ENCODE measurements around the gene LCN1. TPM values are rescaled to one million over a fixed set of nuclear protein-coding genes. Genes with fewer than 3 reads are reported as not detected.

Gene LCN1
- total RNA-seq, result not detected

DNA sequence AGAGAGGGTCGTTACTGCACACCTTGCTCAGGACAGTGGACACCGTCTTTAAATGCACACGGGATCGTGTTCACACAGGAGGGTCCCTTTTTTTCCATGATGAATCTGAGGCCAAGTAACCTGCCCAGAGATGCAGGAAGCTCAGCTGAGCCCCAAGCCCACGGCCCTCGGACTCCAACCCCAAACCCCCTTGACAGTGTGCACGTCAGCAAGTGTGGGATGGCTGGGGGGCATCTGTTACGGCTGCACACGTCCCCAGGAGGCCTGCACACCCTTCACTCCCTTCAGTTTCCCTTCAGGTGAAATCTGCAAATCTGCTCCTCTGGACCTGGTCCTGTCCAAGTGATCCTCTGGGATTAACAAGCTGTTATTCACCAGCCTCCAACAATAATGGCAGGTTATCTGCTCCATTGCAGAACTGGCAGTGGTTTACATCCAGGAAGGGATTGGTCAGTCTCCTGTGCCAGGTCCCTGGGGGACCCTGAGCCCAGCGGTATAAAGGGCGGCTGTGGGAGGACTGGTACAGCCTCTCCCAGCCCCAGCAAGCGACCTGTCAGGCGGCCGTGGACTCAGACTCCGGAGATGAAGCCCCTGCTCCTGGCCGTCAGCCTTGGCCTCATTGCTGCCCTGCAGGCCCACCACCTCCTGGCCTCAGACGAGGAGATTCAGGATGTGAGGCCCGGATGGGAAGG is at the start of gene LCN1:
Gene LCN1, plus strand, starts transcription at position 525 of the 692 bp plus-strand sequence. Its CDS starts 58 bp downstream, at position 583.
- DNase-seq (ENCODE audit: low spot score), result no peak

DNA sequence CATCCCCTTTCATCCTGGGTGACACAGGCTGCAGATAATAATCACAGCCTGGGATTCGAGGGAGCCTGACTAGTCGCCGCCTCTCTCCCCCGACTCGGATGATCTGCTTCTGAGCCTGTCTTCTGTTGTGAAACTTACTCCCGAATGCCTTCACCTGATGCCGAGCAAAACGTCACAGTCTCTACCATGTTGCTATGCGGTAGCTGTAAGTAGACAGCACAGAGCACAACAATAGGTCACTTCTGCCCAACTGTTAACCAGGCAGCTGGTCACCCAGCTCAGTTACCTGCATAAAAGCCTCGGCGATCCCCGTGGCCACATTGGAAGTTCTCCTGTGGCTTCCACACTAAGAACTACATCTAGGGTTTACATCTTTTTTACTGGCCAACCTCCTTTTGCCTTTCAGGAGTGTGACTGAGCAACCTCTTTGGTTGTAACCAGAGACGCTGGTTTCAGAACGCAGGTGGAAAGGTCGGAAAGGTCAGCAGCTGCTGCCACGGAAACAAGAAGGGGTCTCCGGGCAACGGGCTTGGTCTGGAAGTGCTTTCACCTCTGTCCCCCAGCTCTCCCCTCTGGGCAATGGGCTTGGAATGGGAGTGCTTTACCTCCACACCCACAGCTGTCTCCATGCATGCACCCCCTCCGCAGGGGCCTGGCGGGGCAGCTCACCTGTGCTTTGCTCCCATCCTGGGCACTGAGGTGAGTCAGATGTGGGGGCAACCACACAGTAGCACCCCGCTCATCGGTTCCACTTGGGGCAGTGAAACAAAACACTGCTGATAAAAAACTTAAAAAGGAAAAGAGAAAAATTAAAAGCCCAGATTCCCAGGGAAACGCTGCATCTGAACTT is 49.2 kb upstream of the LCN1 start:
- no peak for DNase-seq (ENCODE audit: low spot score)

DNA sequence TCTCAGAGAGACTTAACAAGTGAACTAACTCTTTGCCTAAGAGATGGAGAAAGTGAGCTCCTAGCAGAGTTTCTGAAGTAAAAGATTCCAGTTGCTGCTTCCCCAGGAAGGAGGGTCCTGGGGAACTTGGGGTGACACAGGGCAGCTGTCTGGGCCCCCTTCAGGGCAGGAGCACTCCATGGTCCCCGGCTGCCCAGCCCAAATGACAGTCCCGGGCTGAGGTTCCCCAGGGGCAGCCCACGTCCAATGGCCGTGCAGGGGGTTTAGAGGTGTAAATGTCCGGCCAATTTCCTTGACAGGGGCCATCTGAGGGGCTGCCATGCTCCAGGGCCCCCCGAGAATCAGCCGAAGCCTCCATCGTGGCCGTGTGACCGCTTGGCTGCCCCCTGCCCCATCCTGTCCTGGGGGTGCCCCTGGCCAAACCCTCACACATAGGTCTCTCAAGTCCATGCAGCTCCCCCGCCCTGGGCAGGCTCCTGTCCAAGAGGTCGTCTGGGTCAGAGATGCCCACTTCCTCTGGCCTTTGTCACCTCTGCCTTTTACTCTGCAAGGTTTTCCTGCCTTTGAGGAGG is 47.2 kb upstream of the LCN1 start:
- DNase-seq (ENCODE audit: low spot score), result no peak

DNA sequence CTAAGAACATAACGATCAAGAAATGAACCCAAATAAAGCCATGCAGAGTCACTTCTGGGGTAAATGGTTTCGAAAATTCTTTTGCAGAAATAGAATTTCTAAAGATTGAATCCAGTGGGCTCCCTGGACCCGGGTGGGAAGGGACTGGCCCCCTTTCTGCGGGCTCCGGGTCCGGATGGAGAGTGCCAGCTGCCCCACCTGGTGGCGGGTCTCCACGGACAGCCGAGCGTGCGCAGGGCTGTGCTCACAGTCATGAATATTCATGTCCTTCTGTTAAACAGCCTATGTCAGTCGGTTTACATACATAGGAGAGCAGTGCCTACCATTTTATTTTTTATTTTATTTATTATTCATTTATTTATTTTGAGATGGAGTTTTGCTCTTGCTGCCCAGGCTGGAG is 46.3 kb upstream of the LCN1 start:
- no peak for DNase-seq (ENCODE audit: low spot score)

DNA sequence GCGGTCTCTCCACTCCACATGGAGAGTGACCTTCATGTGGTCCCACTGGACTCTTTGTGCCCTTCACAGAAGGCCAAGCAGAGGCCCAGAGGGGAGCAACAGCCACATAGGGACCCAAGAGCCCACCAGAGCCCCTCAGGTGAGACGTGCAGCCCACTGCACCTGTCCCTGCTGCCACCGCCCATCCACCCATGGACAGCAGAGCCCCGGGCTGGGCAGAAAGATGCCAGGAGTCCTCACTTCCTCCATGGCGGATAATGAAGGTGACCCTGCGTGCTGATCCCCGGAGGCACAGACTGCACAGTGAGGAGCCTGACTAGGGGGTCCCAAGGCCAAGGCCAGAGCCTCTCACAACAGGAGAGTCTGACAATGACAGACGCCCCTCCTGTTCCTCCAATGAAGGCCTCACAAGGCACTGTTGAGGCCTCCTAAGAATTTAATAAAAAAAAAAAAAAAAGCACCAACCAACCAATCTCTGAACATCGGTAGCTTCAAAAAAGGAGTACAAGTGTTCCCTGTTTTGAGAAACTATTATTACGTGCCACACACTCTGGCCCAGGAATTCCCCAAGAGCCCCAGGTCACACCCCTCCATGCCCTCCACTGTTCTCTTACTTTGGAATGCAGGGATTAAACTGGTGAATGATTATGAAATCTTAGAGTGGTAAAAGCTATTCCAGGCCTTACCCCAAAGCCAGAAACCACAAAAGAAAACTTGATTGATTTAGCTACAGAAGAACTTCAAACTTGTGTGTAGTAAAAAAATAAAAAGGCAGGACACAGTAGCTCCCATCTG is 44.5 kb upstream of the LCN1 start:
- DNase-seq (ENCODE audit: low spot score), result no peak

DNA sequence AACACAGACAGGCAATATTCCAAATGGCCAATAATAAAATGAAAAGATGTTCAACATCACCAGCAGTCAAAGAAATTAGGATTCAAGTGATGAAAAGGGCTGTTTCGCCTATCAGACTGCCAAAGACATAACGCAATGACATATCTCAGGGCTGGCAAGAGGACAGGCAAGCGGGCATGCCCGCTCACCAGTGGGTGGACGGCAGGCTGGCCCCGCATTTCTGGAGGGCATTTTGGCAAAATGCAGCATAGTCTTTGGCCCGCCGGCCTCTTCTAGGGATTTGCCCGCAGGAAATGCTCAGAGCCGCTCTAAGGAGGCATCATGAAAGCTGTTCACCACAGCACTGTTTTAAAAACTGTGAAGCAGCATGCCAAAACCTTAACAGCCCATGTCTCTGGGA is 43.0 kb upstream of the LCN1 start:
- no peak for DNase-seq (ENCODE audit: low spot score)

DNA sequence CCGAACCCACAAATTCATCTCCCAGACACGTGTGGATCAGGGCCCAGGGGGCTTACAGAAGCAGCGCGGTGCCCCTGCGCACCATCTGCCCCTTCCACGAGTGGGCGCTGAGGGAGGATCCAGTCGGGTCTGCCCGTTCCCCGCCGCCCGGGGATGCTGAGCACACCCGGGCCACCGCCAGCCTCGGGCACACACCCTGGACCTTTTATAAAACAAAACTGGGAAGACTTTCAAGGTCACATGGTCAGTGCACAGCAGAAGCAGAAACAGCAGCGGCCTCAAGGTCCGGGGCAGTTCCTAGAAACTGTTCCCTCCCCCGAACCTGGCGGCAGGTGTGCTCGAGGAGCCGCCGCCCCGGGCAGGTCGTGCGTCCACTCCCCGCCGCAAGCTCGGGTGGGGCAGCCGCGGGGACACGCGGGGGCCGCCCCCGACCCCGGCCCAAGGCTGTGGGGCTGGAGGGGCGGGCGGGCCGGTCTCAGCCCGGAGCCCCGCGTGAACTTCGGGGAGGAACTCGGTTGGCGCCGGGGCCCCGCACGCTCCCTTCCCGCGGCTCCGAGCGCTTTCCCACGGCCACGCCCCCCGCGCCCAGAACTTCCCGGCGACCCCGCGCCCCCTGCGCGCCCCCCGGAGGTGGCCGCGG is 42.3 kb upstream of the LCN1 start:
- DNase-seq (ENCODE audit: low spot score), result peak; percentile 47

DNA sequence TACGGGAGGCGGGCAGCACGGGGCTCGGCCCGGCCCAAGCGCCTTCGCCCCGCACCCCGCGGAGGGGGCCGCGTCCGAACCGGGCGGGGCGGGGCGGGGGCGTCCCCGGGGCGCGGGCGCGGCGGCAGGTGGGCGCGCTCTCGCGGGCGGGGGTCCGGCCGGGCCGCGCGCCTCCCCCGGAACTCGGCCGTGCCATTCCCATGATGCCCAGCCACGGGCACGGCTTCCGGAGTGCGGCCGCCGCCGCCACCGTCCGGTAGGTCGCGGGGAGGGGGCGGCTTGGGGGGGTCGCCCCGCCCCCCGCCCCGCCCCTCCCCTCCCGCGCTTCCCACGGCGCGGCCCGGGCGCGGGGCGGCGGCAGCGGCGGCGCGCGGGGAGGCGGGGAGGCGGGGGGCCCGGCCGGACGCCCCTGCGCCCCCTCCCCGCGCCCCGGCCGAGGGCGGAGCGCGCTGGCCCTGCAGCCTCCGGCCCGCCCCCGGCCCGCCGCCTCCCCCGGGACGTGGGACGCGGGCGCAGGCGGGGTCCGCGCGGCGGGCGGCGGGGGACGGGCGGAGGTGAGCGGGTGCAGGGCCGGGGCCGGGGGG is 41.7 kb upstream of the LCN1 start, which contains the start of gene PPP1R26:
Gene PPP1R26, plus strand, starts transcription at position 314 of the 584 bp plus-strand sequence. CDS start 4,729 bp downstream, outside the sequence.
- DNase-seq (ENCODE audit: low spot score), result no peak

DNA sequence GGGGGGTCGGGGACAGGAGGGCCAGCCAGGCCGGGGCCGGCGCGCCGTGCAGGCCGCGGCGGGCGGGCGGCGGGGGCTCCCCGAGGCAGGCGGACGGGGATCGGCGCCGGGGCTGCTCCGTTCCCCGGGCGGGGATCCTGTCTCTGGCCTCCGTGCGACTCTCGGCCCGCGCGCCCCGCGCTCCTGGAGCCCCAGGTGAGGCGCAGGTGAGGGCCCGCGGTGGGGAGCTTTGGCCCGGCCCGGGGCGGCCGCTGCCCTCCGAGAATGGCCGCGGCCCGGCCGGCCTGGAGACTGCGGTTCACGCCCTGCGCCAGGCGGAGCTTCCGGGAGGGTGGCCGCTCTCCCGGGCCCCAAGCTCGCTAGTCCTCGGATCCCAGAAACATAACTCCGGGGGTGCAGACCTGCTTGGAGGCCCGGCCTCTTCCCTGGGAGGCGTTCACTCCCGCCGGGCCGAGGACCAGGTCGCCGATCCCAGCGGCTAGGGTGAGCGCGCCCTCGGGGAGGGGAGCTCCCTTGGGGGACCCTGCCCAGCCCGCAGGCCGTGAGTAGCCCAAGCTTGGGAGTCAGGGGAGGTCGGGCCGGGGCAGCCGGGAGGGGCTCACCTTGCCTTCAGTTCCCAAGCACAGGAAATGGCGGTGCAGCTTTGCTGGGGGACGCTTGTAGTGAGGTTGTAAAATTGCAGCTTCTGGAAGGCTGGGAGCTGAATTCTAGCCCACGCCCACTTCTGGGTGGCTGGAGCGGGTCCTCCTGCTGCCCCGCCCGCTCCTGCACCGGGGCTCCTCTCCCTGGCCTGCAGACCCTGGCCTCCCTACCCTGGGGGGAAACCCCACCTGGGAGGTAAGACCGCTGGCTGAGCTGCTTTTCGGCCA is 40.9 kb upstream of the LCN1 start:
- DNase-seq (ENCODE audit: low spot score), result no peak

DNA sequence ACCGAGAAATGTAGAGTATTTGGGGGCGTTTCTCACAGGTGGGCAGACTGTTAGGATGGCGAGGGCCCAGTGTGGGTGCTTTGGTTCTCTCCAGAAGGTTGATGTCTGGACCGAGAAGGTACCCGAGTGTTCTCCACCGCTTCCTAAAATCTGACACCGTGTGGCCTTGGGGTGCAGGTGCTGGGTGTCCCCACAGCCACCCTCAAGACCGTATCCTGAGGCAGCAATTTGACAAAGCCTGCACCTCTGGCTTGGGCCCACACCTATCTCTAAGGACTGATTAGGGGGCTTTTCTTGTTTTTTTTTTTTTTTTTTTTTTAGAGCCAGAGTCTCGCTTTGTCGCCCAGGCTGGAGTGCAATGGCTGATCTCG is 40.3 kb upstream of the LCN1 start:
- DNase-seq (ENCODE audit: low spot score), result no peak

DNA sequence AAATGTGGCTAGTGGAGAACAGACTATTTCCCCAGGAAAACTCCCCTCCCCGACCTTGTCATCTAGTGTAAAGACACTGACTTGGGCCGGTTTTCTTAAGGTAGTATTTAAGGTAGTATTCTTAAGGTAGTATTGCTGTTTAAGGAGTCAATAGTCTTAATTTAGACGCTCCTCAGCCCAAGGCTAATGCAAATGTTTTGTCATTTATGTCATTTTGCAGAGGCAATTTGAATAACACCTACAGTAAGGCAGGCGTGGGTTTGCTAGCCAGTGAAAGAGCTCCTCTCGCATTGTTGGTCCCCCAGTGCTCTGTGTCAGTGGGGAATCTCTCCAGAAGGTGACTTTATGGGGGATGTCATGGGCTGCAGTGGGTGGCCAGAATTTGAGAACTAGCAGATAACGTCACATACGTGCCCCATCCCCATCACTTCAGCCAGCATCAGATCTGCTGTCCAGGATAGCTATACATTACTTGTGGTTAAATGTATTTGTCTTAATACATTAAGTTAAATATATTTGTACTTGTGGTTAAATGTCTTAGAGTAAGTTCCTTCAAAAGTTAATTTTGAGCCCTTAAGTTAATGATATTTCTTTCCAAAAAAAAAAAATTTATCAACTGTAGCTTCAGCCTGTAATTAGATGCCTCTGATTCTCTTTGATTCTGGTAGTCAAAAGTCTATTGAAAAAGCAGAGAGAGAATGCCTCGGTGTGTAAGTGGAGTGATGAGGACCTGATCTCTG is 39.1 kb upstream of the LCN1 start:
- no peak for DNase-seq (ENCODE audit: low spot score)

DNA sequence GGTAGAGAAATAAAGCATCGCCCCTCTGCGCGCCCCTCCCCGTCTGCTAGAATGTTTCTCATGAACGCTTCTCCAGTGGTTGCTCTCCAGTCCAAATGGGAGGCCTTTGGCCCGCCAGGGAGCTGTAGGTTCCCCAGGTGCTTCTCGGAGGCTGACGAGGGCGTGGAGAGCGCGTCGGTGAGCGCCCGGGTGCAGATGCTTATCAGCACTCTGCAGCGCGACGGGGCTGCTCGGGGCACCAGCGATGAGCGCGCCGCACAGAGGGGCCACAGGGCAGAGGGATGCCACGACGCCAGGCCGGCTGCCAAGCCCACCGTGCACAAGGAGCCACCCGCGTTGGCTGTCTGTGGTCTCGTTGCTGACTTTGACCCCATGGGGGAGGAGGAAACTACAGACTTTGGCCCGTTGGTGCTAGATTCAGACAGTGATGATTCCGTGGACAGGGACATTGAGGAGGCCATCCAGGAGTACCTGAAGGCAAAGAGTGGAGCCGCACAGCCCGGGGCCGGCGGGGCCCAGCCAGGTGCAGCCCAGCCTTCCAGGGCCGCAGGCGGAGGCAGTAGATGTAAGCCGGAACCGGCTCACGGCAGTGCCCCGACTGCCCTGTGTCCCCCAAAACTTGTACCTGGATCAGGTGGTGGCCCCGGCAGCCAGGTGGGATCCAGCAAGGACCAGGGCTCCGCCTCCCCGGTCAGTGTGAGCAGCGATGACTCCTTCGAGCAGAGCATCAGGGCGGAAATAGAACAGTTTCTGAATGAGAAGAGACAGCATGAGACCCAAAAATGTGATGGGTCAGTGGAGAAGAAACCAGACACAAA is 36.6 kb upstream of the LCN1 start:
- DNase-seq (ENCODE audit: low spot score), result no peak

DNA sequence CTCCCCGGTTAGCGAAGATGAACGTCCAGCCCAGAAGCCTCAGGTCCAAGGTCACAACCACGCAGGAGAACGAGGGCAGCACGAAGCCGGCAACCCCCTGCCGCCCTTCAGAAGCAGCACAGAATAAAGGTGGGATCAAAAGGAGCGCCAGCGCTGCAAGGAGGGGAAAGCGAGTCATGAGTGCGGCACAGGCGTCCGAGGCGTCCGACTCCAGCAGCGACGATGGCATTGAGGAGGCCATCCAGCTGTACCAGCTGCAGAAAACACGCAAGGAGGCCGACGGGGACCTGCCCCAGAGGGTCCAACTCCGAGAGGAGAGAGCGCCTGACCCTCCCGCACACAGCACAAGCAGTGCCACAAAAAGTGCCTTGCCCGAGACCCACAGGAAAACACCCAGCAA is 35.9 kb upstream of the LCN1 start:
- no peak for DNase-seq (ENCODE audit: low spot score)

DNA sequence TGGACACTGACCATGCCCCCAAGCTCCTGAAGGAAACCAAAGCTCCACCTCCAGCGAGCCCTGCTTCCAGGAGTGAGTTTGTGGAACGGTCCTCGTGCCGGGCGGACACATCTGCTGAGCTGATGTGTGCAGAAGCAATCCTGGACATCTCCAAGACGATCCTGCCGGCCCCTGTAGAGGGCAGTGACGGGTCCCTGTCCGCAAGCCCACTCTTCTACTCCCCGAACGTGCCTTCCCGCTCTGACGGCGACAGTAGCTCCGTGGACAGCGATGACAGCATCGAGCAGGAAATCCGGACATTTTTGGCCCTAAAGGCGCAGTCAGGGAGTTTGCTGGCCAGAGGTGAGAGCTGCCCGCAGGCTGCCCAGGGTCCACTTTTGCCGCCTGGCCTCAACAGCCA is 35.4 kb upstream of the LCN1 start:
- DNase-seq (ENCODE audit: low spot score), result no peak

DNA sequence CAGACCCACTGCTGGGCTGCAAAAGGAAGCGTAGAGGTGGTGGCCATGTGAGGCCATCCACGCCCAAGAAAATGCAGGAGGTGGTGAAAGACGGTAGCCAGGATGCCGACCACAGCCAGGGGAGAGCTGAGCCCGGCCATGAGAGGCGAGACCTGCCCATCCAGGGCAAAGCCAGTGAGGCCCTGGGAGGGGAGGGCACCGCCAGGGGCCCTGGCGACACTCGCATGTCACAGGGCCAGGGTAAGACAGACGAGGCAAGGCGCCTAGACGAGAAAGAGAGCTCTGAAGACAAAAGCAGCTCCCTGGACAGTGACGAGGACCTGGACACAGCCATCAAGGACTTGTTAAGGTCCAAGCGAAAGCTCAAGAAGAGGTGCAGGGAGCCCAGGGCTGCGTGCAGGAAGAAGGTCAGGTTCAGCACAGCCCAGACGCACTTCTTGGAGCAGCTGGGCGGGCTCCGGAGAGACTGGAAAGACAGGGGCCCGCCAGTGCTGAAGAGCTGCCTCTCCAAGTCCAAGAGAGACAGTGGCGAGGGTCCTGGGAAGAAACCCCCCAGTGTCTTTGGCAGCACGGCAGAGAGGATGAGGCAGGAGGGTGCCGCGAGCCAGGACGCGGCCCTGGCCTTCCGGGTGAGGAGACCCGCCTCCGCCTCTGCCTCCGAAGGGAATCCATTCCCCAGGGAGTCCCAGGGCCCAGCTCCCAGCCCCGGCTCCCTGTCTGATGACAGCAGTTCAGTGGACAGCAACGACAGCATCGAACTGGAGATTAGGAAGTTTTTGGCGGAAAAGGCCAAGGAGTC is 34.8 kb upstream of the LCN1 start:
- DNase-seq (ENCODE audit: low spot score), result no peak

DNA sequence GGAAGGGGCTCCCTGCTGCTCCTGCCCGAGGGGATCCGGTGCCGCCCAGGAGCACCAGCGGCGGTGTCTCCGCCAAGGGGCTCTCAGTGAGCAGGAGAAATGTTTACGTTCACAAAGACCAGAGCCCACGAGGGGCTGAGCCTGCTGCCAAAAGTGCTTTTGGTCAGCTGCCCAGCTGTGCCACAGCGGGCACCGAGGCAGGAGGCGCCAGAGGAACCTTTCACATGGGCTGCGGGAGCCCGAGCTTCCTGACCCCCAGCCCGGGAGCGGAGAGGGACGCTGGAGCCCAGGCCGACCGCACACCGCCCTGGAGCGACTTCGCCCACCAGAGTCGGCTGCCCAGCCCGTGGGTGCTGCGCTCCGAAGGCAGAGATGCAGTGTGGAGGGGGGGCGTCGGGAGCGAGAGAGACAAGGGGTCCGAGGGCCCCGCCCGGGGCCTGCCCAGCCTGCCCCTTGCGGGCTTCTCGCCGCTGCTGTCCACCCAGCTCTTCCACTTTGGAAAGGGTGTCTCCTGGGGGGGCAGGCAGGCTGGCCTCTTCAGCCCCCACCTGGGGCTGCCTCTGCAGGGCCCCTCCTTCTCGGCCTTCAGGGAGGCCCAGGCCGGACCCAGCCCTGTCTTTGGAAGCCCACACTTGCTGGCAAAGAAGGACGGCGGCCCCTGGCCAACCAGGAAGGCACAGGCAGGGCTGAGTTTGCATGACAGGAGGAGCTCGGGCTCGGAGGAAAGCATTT is 33.8 kb upstream of the LCN1 start:
- no peak for DNase-seq (ENCODE audit: low spot score)

DNA sequence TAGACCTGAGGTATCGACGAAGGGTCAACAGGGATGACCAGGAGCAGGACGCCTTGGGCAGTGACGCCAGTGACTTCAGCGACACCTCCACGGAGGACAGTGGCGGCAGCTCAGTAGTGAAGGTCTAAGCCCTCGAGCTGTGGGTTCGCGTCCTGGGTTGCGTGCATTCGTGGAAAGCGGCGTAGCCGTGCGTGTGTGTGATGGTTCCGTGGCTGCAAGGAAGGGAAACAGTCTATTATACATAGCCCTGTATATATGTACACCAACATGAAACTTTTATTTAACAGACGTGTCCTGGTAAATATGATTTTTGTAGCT is 33.3 kb upstream of the LCN1 start:
- no peak for DNase-seq (ENCODE audit: low spot score)

Measured in mucosa of gallbladder (tissue), 1 donor.